ENCODE measurements around the gene LLGL2. TPM values are rescaled to one million over a fixed set of nuclear protein-coding genes. Genes with fewer than 3 reads are reported as not detected.

LLGL2 gene
- total RNA-seq, 2 donors from 2014 or later, result 43.0 to 65.3 TPM

- no peak for DNase-seq (ENCODE audit: low spot score)
- H3K4me3 ChIP-seq, result no peak overlapping the region
- H3K27me3 ChIP-seq (replicated peaks; ENCODE audit: insufficient read depth), result no peaks in the 10 kb centered on the region
- H3K4me1 ChIP-seq (replicated peaks), result no peaks in the 10 kb centered on the region
- H3K27ac ChIP-seq, result peak overlapping the region in 1 of 2 donors; percentile 29
- WGBS, result 80% methylated on average over 18 of the region's 18 CpGs
- H3K9me3 ChIP-seq, result no peaks in the 10 kb centered on the region
- TF ChIP-seq POLR2AphosphoS5 (IDR thresholded peaks at IDR 0.05), result no peak
- no peak for TF ChIP-seq POLR2A (IDR thresholded peaks at IDR 0.05)
- TF ChIP-seq, protein P1, sequence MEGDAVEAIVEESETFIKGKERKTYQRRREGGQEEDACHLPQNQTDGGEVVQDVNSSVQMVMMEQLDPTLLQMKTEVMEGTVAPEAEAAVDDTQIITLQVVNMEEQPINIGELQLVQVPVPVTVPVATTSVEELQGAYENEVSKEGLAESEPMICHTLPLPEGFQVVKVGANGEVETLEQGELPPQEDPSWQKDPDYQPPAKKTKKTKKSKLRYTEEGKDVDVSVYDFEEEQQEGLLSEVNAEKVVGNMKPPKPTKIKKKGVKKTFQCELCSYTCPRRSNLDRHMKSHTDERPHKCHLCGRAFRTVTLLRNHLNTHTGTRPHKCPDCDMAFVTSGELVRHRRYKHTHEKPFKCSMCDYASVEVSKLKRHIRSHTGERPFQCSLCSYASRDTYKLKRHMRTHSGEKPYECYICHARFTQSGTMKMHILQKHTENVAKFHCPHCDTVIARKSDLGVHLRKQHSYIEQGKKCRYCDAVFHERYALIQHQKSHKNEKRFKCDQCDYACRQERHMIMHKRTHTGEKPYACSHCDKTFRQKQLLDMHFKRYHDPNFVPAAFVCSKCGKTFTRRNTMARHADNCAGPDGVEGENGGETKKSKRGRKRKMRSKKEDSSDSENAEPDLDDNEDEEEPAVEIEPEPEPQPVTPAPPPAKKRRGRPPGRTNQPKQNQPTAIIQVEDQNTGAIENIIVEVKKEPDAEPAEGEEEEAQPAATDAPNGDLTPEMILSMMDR (IDR thresholded peaks at IDR 0.05), result no peak
- peaks cover under 1 to 2% of the 10 kb centered on the region in 2 donors for H3K36me3 ChIP-seq
- intact Hi-C loops (cut with DNase I), result no loop called here
Measured at GRCh38 chr17:75557852-75558665, 32.6 kb downstream of the LLGL2 start.

DNA sequence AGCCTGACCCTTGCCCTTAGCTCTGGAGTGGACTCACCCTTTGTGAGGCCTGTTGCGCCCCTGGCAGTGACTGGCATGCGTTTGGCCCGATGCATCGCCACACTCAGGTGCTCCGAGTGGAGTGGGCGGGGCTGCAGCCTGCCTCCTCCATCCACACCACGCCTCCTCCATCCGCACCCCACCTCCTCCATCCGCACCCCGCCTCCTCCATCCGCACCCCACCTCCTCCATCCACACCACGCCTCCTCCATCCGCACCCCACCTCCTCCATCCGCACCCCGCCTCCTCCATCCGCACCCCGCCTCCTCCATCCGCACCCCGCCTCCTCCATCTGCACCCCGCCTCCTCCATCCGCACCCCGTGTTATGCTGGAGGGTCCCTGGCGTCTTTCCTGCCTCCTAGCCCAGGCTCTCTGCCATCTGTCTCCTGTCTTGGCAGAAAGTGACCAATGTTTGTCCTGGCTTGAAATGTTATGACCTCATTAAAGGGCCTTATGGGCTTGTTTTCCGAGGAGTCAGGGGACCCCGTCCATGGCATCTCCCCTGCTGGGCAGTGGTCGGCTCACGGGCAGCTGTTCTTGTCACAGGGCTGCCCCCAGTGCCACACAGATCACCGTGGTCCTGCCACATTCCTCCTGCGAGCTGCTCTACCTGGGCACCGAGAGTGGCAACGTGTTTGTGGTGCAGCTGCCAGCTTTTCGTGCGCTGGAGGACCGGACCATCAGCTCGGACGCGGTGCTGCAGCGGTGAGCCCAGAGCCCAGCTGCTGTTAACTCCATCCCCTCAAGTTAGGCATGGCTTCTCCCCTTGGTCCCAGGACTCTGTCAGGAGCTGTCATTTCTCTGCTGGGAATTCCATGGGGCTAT is 33.4 kb downstream of the LLGL2 start:
- Histone ChIP-seq H3K4me1 (replicated peaks) (no peaks in the 10 kb centered on the region), H3K27ac (no peak overlapping the region), H3K36me3 (peaks cover 5% of the 10 kb centered on the region in 2 donors), H3K9me3 (no peaks in the 10 kb centered on the region), H3K4me3 (no peak overlapping the region), H3K27me3 (replicated peaks; ENCODE audit: insufficient read depth) (no peaks in the 10 kb centered on the region)
- DNase-seq (ENCODE audit: low spot score), result no peak
- TF ChIP-seq, protein P1 (IDR thresholded peaks at IDR 0.05), result no peak
- no peak for TF ChIP-seq POLR2A (IDR thresholded peaks at IDR 0.05)
- intact Hi-C loops (cut with DNase I), result no loop called here
- WGBS, result 71% methylated on average over 36 of the region's 38 CpGs

GRCh38 chr17:75559958-75560533 is 34.5 kb downstream of the LLGL2 start:
- 80% methylated on average over 9 of the region's 9 CpGs for WGBS
- no peak for DNase-seq (ENCODE audit: low spot score)
- Histone ChIP-seq H3K27ac (no peak overlapping the region), H3K4me3 (no peak overlapping the region), H3K4me1 (replicated peaks) (no peaks in the 10 kb centered on the region), H3K27me3 (replicated peaks; ENCODE audit: insufficient read depth) (no peaks in the 10 kb centered on the region), H3K36me3 (peaks cover 5% of the 10 kb centered on the region in 2 donors), H3K9me3 (no peaks in the 10 kb centered on the region)
- TF ChIP-seq POLR2A (IDR thresholded peaks at IDR 0.05) (no peak), POLR2AphosphoS5 (IDR thresholded peaks at IDR 0.05) (no peak)
- TF ChIP-seq, protein P1 (IDR thresholded peaks at IDR 0.05), result no peak
- intact Hi-C loops (cut with DNase I), result no loop called here

GRCh38 chr17:75561927-75562603 is 36.6 kb downstream of the LLGL2 start:
- Histone ChIP-seq H3K27ac (no peak overlapping the region), H3K27me3 (replicated peaks; ENCODE audit: insufficient read depth) (no peaks in the 10 kb centered on the region), H3K4me3 (no peak overlapping the region), H3K36me3 (peaks cover 5% of the 10 kb centered on the region in 2 donors), H3K4me1 (replicated peaks) (no peaks in the 10 kb centered on the region), H3K9me3 (no peaks in the 10 kb centered on the region)
- TF ChIP-seq, protein P1 (IDR thresholded peaks at IDR 0.05), result no peak
- no peak for TF ChIP-seq POLR2A (IDR thresholded peaks at IDR 0.05)
- no peak for TF ChIP-seq POLR2AphosphoS5 (IDR thresholded peaks at IDR 0.05)
- DNase-seq (ENCODE audit: low spot score), result no peak
- 65% methylated on average over 5 of the region's 5 CpGs for WGBS
- intact Hi-C loops (cut with DNase I), result no loop called here
